Femur (tissue), 1 donor: ENCODE results near the gene CFAP43.

Experiments
- DNase-seq: peaks from one replicate; pipeline ENCODE4 v3.0.0-alpha.2; 2017

CFAP43 gene, protein sequence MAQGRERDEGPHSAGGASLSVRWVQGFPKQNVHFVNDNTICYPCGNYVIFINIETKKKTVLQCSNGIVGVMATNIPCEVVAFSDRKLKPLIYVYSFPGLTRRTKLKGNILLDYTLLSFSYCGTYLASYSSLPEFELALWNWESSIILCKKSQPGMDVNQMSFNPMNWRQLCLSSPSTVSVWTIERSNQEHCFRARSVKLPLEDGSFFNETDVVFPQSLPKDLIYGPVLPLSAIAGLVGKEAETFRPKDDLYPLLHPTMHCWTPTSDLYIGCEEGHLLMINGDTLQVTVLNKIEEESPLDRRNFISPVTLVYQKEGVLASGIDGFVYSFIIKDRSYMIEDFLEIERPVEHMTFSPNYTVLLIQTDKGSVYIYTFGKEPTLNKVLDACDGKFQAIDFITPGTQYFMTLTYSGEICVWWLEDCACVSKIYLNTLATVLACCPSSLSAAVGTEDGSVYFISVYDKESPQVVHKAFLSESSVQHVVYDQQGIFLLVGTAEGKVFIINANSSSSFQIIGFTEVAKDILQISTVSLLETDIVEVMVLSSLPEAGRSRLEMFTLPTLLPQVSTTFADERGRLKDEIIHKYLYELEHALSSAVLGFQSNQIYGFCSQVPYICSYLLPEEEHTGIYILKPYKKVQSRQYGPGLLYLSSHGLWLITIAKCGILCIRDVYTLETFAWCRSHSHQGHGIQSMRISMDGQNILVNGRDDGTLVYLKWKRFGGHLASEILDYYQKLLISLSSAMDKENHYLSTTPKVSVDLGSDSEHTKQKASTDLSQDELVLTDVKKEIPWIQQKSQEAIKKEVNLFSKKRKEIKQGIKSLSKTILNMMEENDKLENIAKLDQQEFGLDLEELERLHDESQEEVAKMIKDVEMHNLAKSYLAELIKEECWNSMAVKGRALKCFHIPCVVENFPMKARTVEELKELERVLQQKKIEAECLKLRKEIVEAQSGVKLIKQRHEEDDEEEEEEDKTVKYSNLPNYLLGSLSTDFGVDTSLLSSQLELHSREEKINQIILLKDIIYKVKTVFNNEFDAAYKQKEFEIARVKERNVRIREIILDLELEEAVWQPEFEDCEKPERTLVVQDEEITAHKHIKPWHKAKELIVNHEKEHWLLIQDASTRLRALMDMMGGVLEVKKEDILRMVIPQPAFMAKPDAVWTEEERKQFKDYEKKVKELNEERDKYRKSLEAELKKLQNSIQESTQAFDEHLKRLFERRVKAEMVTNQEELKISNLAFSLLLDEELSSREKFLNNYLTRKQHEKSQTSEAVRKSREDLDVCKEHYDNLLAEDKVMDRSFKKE (N-terminal part only)

DNA sequence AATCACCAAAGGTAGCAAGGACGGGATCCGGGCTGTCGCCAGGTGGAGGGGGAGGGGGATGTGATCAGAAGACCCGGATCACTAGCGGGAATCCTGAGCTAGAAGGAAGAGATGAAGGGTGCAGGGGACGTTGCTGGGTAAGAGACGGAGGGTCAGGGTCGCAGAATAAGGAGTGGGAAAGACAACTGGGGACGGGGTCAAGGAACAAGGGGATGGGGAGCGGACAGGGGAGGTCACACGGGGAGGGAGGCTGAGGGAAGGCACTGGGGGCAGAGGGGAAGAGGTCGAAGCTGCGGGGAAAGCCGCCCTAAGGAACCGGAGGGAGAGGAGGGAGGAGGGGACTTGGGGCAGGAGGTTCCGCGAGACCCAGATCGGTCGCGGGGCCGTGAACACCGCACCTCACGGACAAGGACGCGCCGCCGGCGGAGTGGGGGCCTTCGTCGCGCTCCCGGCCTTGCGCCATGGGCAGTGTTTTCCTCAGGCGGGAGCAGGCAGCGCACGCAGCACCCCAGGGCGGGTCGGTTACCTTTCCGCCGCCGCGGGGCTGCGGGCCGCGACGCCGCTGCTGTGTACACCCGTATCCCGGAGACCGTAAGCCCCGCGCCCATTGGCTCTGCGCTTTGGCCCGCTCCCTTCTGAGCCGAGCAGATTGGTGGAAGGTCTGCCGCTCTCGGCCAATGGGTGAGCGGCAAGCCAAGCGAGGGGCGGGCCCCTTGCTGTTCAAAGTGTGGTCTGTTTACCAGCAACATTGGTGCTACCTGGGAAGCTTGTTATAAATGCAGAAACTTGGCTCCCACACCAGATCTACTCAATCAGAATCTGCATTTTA lies at the start of gene CFAP43:
TSS of gene CFAP43 (minus strand) at position 581 of the 829 bp plus-strand sequence. CDS start at position 463, 118 bp downstream.
- peak; percentile 98 for DNase-seq

DNA sequence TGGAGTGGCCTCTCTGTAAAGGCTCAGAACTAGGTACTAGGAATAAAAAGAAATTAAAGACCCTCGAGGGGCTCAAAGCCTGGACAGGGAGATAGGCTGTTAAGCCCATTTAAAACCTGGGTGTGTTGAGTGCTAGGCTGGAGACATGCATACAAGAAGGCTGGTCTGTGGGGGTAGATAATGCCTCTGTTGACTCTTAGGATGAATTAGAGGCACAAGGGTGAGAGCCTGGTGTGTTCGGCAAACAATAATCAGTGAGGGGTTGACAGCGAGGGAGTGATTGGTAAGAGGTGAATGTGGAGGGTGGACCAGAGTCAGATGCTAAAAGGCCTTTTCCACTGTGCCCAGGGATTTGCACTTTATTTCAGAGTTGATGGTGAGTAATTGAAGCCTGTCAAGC lies 49.5 kb upstream of the CFAP43 start:
- DNase-seq = no peak

DNA sequence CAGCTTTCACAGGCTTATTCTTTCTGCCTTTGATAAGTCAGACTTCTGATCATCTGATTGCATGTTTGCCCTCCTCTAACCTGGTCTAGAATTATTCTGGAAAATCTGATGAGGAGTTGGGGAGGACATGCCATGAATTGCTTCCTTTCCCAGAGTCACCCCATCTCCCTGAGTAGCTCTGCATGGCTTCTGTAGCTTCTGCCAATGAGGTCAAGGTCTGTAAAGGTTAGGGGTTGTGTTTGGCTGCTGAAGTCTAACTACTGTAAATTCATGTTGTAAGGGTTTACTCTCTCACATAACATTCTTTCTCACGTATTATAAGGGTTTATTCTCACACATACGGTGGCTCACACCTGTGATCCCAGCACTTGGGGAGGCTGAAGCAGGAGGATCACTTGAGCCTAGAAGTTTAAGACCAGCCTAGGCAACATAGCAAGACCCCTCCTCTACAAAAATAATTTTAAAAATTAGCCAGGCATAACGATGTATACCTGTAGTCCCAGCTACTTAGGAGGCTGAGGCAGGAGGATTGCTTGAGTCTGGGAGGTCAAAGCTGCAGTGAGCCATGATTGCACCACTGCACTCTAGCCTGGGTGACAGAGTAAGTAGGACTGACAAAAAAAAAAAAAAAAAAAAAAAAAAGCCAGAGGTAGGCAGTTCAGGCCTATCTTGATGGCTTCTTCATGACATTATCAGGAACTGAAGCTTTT lies 47.5 kb upstream of the CFAP43 start:
- no peak for DNase-seq

DNA sequence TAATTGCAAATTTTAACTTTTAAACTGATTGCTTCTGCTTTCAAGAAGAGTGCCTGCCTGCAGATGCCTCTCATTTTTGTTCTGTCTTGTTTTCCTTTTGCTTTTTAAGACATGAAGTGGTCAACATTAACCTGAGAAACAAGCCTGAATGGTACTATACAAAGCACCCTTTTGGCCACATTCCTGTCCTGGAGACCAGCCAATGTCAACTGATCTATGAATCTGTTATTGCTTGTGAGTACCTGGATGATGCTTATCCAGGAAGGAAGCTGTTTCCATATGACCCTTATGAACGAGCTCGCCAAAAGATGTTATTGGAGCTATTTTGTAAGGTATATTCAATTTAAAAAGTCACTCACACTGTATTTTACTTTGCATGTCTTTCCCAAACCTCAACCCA lies 45.6 kb upstream of the CFAP43 start:
- DNase-seq = no peak

DNA sequence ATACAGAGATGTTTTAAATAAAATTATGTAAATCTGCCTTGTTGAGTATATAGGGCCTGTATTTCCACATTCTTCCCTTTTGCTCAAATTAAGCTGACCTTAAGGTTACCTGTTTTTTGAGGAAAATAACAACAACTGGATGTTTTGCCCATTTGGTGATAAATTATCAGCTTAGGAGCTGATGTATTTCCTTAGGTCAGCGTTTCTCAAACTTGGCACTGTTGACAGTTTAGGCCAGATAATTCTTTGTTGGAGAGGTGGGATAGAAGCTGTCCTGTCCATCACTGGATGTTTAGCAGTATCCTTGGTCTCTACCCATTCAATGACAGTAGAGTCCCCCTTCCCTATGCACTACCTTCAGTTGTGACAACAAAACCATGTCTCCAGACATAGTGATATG lies 44.0 kb upstream of the CFAP43 start:
- no peak for DNase-seq

DNA sequence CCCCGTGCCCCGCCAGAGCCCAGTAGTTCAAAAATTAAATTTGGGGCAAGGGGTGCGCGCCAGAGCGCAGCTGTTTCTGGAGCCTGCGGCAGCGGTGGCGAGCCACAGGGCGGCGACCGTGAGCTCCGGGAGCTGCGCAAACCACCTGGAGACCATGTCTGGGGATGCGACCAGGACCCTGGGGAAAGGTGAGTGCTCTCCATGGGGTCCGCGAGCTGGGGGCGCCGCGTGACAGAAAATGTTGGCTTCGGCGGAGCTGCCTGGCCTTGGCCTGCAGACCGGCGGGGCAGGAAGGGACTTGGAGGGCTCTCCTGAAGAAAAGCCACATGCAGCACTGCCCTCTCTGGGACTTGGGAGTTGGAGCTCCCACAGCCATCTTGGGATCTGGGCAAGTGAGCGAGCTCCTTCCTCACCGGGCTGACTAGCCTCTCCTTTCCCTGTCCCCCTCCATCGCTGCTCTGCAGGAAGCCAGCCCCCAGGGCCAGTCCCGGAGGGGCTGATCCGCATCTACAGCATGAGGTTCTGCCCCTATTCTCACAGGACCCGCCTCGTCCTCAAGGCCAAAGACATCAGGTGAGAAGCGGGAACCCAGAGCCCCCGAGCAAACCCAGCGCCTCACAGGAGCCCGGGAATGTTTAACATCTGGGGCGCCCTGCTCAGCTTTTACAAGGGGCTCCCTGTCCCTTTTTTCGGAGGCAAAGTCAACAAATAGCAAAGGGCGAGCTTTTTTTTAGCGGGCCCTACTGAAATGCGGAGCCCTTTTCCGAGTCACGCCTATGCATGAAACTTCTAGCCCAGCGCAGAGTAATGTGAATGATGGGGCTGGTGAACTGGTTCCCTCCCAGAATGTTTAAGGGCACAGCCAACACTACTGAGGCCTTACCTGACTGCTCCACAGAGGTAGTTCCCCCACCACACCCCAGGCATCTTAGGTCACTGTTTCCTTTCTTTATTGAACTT lies 42.9 kb upstream of the CFAP43 start:
- peak; percentile 31 for DNase-seq

DNA sequence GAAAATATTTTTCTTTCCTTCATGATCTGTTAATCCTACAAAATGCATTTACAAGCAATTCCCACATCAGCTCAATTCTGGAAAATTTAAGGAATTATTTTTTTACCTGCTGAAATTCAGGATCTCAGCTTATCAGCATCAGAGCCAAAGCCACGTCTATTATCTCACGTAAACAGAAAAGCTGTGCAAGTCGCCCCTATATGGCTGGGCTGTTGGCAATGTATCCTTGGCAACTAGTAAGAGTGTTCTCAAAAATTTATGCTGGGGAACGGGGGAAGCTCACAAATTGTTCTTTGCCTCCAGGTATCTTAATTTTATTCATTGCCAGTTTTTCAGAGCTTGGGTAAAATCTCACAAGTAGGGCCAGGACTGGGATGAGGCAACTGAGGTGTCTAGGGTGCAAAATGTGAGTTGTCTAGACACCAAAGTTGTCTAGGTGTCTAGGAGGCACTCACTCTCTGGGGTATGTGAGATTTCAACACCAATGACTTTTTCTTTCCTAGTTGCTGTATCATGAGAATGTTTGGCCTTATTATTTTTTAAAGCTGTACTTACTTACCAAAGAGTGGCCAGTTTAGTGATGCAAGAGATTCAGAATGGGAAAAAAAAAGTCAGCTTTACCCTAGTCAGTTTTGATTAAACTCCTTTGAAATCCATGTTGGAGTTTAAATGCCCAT lies 41.9 kb upstream of the CFAP43 start:
- no peak for DNase-seq

DNA sequence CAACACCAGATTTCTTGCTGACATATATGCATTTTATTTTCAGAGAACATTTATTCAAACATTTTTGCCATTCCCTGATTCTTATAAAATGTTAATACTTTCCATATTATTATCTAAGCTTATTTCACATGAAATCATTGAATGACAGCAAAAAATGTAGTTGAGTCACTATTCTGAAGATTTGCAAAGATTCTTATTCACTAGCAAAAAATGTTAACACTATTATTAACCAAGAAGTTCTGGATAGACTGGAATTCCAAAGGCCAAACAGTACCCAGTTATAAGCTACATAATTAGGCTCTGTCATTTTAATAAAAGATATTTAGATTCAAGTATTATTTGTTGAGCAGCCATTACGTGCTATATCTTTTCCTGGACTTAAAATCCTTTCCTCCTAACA lies 41.1 kb upstream of the CFAP43 start:
- DNase-seq = no peak

DNA sequence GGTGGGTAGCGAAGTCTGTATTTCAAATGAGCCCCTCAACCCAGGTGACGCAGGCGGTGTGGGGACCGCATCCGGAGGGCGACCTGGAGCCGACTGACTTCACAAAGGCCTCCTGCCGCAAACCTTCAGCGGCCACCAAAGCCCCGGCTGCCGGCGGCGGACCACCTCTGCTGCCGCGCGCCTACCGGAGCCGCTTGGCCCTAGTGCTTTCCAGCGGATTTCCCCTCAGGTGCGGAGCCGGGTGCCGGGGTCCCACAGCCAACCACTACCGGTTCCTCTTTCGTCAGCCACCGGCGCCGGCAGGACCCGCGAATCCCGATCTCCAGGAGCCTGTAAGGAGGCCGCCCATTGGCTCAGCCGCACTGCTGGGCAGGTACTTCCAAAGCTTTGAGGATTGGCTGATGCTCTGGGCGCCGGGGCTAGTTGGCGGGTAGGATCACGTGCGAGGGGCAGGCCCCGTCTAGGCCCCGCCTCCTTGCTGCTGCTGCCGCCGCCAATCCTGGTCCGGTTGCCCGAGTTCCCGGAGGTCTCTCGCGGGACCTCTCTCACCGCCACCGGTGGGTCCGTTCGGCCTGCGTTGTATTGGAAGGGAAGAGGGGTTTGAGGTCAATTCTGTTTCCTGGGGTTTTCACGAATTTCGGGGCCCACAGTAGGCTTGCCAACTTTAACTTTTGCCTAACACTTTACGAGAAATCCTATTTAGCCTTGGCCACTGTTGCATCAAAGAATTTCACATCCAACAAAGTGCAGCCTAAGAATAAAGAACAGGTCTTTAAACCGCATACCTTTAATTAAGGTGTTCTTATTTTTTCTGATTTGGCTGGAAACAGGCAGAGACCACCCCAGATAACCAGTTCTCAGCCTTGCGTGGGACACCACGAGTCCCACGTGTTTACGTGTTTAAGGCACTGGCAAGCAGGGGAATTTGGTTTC lies 36.8 kb upstream of the CFAP43 start, which contains the start of gene GSTO2:
TSS of gene GSTO2 (plus strand) at position 472 of the 933 bp plus-strand sequence. CDS start 5,732 bp downstream, outside the sequence.
- peak; percentile 100 for DNase-seq

DNA sequence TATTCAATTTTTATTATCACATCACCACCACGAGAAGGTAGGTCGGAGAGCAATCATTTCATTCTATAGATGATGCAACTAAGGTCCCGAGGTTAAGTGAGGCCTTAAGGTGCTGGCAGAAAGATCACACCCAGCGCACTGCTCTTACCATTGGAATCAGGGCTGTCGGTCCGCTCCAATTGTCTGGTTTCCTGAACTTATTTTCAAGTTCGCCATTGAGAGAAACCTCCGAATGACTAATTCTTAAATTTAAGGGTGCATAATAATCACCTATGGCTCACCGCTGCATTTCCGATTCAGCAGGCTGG lies 36.2 kb upstream of the CFAP43 start:
- no peak for DNase-seq

DNA sequence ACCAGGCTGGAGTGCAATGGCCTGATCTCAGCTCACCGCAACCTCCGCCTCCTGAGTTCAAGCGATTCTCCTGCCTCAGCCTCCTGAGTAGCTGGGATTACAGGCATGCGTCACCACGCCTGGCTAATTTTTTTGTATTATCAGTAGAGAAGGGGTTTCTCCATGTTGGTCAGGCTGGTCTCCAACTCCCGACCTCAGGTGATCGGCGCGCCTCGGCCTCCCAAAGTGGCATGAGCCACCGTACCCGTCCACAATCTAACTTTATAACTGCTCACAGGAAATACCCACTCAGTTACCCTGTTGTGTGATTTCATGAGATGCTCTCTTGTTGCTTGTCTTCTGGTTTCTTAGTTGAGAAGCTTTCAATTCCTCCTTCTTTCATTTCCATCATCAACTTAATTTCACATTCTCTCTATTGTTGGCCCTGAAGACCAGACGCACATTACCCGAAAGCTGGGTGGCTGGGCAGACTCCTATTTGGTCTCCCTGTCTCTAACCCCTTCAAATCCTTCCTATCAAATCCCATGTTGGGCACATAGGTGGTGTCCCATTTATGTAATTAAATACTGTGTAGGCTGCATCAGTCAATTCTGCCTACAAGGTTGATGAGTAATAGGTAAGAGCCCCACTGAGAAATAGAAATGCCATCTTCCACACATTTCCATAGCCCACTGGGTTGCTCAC lies 35.7 kb upstream of the CFAP43 start:
- DNase-seq = no peak

DNA sequence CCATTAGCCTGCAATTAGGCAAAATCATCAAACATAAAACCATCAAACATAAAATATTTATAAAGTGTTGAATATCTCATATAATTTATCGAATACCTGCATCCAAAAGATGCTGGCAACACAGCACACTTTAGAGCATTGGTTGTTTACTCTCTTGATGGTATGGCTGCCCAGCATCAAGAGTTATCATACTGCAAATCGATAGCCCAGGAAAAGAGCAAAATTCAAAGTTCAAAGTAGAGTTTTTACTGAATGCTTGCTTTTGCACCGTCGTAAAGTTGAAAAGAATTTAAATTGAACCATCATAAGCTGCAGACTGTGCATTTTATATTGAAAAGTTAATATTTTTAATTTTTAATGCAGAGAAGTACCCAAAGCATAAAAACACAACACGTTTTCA lies 32.6 kb upstream of the CFAP43 start:
- no peak for DNase-seq

DNA sequence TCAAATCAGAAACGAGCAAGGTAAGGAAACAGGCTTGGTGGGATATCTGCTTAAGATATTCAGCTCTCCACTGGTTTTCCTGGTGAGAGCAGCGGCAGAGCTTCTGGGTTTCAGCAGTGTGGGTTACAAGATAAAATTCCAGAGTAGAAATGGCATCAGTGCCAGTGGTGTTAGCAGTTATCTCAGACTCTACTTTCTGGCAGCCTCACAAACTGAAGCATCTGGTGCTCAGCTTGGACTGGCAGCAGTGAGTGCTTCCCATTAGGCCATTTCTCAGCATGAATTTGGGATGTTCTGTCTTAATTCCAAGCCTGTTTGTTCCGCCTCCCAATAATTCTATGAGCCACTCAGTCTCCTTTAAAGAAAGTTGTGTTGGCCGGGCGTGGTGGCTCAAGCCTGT lies 29.9 kb upstream of the CFAP43 start:
- DNase-seq = no peak

DNA sequence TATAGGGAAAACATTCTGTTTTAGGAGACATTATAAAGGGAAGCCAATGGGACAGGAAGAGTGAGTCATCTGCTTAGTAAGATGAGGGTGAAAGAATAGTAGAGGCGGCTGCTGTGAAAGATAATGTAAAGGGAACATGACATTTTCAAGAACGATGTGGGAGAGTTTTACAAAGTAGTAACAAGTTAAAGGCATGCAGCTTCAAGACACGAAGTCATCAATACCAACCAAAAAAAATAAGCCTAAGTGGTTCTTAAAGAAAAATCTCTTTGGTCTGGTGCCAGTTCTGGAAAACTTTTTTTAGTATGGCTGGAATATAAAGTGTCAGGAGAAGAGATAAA lies 28.6 kb upstream of the CFAP43 start:
- DNase-seq = no peak

DNA sequence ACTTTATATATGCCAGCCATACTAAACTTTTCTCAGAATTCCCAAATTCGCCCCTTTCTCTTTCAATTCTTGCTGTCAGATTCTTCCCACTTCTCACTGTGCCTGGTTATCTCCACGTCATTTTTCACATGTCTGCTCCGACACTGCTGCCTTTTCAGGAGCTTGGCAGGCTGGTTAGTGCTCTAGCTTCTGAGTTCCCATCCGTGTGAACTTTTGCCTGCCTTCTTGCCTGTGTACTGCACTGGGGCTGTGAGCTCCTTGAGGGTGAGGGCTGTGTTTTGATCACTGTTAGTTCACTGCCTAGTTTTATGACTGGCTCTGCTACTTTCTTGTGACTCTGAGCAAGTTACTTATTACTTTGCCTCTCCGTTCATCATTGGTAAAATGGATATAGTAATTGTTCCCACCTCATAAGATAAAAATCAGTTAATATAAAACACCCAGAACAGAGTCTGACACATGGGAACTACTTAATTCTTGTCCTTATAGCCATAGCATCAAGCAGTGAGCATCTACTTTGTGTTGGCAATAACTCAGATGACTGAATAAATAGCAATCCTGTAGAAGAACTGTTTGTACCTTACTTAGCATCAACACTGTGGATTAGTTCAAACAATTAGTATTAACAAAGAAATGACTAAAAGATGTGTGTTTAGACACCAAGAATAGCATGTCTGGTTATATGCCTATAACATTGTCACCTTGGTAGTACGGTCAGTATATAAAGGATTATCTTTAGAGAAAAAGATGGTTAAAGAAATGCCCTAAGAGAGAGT lies 28.0 kb upstream of the CFAP43 start:
- DNase-seq = no peak

DNA sequence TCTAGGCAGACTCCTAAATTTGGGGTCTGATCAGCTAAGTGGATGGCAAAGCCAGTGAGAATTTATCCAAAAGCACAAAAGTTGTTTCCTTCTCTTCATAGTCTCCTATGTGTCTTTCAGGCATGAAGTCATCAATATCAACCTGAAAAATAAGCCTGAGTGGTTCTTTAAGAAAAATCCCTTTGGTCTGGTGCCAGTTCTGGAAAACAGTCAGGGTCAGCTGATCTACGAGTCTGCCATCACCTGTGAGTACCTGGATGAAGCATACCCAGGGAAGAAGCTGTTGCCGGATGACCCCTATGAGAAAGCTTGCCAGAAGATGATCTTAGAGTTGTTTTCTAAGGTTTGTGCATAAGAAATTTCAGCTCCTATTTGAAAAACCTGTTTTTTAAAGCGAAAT lies 27.3 kb upstream of the CFAP43 start:
- no peak for DNase-seq

DNA sequence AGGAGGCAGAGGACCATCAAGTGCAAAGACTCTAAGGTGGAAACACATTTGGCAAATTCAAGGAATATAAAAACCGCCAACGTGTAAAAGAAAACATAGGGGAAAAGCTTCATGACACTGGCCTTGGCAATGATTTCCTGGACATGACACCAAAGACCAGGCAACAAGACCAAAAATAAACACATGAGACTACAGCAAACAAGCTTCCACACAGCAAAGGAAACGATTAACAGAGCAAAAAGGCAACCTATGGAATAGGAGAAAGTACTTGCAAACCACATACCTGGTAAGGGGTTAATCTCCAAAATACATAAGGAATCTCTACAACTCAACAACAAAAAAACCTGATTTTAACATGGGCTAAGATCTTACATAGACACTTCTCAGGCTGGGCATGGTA lies 26.0 kb upstream of the CFAP43 start:
- DNase-seq = no peak
